Measurements from ENCODE around the gene IFIT5.

IFIT5 gene

DNA sequence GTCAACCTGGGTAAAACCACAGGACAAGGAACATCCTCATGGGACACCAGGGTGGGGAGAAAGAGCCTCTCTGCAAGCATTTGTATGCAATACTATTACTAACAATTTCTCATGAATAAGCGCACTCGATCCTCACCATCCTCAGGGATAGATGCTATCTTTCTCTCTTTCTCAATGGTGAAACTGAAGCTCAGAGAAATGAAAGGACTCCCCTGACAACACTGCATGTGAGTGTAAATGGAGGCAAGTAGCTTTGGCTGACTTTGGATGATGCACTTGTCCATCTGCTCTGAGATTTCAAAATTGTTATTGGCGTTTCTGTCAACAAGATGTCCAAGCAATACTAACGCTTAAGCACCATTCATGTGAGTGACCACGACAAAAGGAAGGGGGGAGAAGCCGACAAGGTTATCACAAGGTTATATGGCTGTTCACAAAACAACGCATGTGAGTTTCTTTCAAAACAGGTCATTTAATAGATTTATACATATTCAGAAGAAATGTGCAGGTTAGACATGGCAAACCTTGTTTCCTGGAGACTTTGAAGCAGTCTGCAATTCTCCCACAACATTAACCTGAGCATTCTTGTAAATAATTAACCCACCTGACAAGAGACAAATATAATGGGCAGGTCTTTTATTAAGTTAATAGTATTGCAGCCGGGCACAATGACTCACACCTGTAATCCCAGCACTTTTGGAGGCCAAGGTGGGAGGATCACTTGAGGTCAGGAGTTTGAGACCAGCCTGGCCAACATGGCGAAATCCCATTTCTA, 54.0 kb downstream of the IFIT5 start:
- intact Hi-C loops (cut with DNase I), result no loop called here

GRCh38 chr10:89469517-89469916, 55.1 kb downstream of the IFIT5 start:
- intact Hi-C loops (cut with DNase I), result no loop called here
- DNase-seq, result no peak

More for the DNA sequence above, 54.0 kb downstream of the IFIT5 start:
- DNase-seq, result no peak

All from head of caudate nucleus (tissue), 42 donors.